K562 (cell line): ENCODE measurements around the gene CCDC78.

Experiments
- CTCF ChIP-seq, 3 experiments: IDR thresholded peaks in 2 of 3; conservative IDR thresholded peaks in 1 of 3; 2 replicates each; pipeline ENCODE4 v1.5.1; 2011 to 2012; ENCODE audit warnings: low read length in 3 of 3, mild to moderate bottlenecking in 3 of 3, control low read depth in 2 of 3, improper control_type of control experiment in 1 of 3, inconsistent platforms in 1 of 3, low read depth in 1 of 3, mixed read lengths in 1 of 3, moderate library complexity in 1 of 3; ENCODE audit not compliant: insufficient read depth in 2 of 3
- PCBP1 ChIP-seq: fragments of 200-400 bp; formaldehyde crosslinking; IDR thresholded peaks from 2 replicates; pipeline ENCODE4 v1.6.1; 2018; ENCODE audit warnings: mild to moderate bottlenecking, low read depth, low read length; ENCODE audit not compliant: poor library complexity, severe bottlenecking

GRCh38 chr16:674214-674881, 51.9 kb downstream of the CCDC78 start:
- TF ChIP-seq PCBP1 (no peak), CTCF (IDR thresholded peaks at IDR 0.05 in 2 of 3, conservative IDR thresholded peaks at IDR 0.05 in 1 of 3; ENCODE audit: insufficient read depth in 2 of 3, low read depth in 1 of 3, low read length in 3 of 3) (no peak)
